22Rv1 (cell line): ENCODE results near the gene LACTB.

Experiments used
- ZFX ChIP-seq: fragments of 450-650 bp; IDR thresholded peaks from 2 replicates; pipeline ENCODE4 v1.6.1; 2017; ENCODE audit warnings: antibody characterized with exemption, borderline replicate concordance
- TF ChIP-seq, protein P1 (sequence below): fragments of 450-650 bp; IDR thresholded peaks from 2 replicates; pipeline ENCODE4 v1.5.1; 2017; ENCODE audit warnings: mild to moderate bottlenecking

DNA sequence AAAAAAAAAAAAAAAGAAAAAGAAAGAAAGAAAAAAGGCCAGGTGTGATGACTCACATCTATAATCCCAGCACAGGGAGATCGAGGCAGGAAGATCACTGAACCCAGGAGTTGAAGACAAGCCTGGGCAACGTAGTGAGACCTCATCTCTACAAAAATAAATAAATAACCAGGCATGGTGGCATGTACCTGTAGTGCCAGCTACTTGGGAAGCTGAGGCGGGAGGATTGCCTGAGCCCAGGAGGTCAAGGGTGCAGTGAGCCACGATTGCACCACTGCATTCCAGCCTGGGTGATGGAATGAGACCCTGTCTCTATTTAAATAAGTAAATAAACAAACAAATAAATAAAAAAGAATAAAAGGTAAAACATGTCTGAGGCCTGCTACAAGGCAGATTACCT, 39.3 kb upstream of the LACTB start:
- TF ChIP-seq, protein P1, sequence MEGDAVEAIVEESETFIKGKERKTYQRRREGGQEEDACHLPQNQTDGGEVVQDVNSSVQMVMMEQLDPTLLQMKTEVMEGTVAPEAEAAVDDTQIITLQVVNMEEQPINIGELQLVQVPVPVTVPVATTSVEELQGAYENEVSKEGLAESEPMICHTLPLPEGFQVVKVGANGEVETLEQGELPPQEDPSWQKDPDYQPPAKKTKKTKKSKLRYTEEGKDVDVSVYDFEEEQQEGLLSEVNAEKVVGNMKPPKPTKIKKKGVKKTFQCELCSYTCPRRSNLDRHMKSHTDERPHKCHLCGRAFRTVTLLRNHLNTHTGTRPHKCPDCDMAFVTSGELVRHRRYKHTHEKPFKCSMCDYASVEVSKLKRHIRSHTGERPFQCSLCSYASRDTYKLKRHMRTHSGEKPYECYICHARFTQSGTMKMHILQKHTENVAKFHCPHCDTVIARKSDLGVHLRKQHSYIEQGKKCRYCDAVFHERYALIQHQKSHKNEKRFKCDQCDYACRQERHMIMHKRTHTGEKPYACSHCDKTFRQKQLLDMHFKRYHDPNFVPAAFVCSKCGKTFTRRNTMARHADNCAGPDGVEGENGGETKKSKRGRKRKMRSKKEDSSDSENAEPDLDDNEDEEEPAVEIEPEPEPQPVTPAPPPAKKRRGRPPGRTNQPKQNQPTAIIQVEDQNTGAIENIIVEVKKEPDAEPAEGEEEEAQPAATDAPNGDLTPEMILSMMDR: no peak
- no peak for TF ChIP-seq ZFX
